DMS153 treated with DMSO at 0.1 percent for 48 hours (cell line): Measurements from ENCODE around the gene HIF1AN.

ENCODE experiments used
- DNase-seq: peaks from one replicate; lab custom pipeline; 2025; ENCODE audit not compliant: unreplicated experiment; lab: John Stamatoyannopoulos, UW

HIF1AN gene

DNA sequence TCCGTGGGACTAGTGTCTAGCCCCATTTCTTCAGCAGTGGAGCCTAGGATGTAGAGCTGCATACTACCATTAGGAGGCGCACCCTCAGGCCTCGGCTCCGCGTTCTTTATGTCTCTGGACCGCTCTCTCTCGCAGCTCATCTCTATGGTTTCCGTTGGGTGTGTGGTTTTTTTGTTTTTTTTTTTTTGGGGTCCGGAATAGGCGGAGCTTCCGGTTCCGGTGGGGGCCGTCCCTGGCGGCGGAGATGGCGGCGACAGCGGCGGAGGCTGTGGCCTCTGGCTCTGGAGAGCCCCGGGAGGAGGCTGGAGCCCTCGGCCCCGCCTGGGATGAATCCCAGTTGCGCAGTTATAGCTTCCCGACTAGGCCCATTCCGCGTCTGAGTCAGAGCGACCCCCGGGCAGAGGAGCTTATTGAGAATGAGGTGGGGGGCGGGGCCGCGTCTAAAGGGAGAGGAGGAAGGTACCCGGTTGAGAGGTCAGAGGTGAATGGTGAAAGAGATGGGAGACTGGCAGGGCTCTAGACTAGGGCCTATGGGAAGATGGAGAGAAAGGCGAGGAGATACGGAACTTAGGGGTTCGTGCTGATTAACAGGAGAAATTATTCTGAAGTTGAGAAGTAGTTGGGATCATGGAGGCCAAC is at the start of gene HIF1AN:
TSS of gene HIF1AN (plus strand) at position 229 of the 639 bp plus-strand sequence. CDS start at position 245, 16 bp downstream.
- peak; percentile 83 for DNase-seq

DNA sequence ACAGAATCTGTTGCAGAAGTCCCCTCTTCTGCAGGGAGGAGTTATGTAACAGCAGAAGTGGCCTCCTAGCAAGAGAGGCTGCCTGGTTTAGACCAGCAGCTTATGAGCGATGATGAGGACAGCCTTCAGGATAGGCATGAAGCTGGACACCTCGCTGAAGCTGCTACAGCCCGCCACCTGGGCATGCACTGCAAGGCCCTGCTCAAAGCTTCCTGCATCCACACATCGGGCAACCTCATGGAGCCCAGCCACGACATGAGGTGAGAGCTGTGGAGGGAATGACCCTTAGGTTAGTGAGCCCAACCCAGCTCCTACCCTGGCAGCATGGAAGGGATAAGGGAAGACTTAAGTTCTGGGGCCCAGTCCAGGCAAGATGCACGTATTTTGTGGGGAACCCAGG is 48.2 kb upstream of the HIF1AN start:
- DNase-seq, result no peak

DNA sequence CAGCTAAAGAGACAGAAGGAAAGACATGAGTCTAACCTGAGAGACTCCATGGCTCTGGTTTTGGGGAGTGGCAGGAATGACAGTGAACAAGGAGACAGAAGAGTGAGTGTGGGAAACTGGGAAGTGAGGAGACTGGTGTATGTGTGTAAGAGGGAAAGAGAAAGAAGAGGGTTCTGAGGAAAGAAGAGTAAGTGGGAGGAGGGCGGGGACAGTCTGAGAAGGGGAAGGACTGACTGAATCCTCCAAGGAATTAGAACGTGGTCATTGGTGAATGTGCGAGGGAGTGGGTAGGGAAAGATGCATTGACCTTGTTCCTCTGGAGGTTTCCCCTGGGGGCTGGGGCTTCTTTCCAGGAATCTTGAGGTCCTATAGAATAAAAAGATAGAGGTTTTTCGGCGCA is 46.3 kb upstream of the HIF1AN start:
- DNase-seq, result no peak

DNA sequence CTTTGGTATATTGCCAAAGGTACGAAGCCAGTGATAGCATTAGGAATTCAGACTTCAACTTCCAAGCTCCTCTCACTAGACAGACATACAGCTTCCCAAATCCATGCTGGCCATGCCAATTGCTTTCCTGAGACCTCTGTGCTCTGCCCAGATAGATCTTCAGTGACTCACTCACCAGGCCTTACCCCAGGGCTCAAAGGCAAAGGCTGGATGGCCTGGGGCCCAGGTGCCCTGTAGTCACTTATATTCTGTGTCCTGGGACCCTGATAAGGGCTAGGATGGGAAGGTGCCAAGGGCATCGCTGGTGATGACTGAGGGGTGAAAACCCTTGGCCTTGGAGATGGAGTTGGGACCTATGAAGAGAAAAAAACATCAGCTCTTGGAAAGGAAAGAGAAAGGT is 45.2 kb upstream of the HIF1AN start:
- no peak for DNase-seq

DNA sequence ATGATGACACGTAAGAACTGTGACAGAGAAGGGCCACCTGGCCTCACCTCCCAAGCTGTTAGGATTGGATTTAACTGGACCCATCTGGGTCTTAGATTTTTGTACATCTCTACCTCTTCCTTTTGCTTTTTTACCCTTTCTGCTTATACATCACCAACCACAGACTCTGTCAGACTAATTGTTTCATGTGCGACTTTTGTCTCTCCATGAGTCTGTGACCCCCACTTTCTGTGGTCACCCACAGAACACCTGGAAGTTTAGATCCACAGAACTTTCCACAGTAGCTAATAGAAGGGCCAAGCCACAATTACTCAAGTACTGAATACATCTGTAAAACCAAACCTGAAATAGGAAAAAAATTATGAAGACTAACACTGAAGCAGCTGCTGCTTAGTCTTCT is 39.2 kb upstream of the HIF1AN start:
- DNase-seq, result no peak

DNA sequence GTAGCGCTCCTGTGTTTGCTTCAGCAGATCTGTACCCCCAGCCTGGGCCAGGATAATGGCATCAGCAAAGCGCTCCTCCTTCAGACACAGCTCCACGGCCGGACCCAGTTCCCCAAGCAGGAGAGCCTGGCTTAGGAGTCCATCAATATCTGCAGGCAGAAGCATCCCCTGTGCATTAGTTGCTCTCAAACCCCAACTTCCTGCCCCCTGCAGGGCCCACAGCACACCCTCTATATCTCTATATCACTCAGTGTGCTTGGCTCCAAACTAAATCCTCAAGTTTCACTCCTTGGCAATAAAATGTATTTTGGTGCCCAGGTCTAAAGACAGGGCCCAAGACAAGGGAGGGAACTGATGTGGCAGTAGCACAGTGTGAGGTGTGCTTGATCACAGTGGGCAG is 37.7 kb upstream of the HIF1AN start:
- DNase-seq, result no peak

DNA sequence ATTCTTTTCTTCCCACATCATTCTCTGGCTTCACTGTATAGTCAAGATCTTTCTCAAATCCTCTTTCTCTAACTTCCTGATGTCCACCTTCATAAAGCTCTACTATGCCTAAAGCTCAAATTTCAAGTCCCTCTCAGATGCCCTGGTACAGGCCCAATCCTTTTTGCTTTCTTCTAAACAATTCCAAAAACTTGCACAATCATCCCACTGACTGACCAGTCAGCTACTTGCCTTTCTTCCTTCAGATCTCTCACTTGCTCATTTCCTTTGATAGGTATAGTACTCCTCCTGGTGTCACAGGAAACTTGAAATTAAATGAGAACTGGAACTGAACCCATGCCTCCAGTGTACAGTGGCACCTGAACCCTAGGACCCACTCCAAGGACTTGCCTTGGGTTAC is 34.3 kb upstream of the HIF1AN start:
- no peak for DNase-seq

DNA sequence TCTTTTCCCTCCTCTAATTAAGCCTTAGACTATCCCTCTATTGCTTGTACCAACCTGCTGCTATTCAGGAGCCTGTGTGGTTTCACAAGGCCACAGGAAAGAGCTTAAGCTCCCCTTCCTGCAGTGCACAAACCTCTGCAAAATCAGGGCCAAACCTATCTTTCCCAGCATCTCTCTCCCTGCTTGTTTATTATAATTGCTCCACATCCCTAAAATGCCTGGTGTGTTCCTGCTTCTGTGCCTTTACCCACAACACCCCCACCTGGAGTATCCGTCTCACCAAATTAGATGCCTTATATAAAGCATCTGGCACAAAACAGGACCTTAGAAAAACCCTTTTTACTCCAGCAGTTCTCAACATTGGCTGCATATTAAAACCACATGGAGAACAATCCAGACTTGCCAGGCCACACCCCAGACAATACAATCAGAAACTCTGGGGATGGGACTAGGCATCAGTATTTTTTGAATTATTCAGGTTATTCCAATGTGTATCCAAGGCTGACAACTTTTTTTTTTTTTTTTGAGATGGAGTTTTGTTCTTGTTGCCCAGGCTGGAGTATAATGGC is 32.7 kb upstream of the HIF1AN start:
- no peak for DNase-seq

DNA sequence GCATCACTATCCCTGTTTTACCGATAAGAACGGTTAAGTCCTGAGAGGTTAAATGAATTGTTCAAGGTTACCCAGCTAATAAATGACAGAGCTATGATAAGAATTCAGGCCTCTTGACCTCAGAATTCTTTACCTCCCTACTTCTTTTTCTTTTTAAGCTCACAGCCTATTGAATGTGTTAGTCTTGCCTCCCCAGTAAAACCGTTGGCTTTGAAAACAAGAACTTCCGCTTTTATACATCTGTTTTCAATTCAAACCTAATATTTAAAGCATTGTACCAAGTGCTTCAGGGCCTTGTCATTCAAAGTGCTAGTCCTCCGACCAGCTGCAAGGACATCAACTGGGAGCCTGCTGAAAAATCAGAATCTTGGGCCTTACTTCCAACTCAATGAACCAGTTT is 31.6 kb upstream of the HIF1AN start:
- DNase-seq, result no peak

DNA sequence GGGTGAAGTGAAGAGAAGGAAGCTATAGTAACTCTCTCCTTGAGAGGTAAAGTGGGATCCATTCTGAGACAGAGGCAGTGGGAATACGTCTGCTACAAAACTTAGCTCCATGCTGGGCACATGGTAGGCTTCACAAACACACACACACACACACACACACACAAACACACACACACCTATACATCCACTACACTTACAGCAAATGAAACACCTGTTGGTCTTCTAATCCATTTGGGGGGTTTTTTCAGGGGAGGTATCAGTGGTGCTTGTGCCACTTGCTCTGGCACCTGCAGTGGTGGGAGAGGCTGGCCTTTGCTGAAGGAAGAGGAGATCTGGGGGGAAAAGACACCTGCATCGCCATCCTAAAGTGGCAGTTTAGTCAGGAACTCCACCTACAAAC is 30.6 kb upstream of the HIF1AN start:
- DNase-seq, result no peak

DNA sequence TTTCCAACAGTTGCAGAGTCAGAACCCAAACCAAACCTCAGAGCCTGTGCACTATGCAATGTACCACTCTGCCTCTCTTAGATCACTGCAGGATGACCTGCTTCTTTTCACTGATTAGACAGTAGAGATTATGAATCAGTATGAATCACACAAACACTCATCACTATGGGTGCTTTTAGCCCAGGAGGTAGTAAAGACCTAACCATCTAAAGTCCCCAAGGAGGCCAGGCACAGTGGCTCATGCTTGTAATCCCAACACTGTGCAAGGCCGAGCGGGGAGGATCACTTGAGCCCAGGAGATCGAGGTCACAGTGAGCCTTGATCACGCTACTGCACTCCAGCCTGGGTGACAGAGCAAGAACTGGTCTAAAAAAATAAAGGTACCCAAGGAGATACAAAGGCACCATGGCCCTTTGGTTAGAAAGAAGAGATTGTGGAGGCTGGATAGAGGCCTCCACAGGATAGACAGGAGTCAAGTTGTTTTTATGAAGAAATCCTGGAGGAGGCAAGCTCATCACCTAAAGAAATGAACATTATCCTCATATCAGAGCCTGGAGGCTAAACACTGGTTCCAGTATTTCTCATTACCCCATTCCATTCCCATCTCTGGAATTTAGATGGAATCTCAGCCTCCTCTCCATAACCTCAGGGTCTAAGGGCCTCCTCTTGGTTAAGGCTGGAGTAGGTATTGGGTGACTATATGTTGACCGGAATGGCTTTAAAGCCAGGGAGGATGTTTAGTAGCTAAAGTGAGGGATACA is 29.0 kb upstream of the HIF1AN start:
- DNase-seq, result no peak

DNA sequence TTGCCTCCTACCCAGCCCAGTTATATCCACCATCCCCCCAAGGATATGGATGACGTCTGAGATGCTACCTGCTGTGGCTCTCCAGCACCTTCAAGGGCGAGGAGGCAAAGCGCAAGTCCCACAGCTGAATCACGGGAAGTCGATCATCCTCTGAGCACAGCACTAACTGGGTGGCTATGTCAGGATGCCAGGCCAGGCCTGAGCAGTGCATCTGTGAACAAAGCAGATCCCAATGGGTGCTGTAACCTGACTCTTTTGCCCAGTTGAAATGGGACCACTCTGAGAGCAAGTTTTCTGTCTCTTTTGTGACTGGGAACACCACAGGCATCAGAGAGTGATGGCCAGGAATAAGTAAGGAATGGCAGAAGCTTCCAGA is 28.4 kb upstream of the HIF1AN start:
- DNase-seq, result no peak

DNA sequence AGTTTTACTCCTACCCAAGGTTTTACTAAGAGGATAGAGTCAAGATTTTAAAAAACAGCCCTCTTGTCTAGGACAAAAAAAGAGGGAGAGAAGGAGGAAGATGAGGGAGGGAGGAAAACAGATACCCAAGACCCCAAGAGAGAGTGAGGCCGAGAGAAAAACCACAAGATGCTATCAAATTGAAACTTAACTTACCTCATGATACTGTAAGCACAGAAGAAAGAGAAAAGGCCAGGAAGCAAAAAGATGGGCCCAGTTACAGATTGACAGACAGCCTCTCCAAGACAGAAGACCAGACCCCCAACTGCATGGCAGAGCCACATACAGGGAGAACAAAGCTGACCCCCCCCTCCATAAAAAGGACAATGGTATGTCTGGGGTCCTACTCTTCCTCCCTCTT is 27.5 kb upstream of the HIF1AN start:
- no peak for DNase-seq

DNA sequence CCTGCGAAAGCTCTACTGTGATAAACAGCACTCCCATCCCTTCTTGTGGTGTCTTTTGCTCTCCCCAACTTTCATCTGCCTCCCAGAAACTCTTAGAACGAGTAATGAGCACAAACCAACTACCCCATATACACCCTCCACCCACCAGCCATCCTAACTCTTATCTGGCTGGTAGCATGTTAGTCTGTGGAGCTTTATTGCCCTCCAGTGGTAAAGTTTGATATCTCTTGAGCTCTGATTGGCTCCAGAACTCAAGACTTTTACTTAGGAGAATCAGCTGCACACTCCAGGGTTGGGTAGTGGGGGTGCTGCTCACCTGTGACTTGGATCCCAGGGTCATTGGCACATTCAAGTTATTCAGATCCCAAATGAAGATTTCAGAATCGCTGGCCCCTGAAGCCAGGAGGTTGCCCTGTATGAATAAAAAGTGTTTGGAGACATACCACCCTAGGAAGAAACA is 27.0 kb upstream of the HIF1AN start:
- peak; percentile 23 for DNase-seq

DNA sequence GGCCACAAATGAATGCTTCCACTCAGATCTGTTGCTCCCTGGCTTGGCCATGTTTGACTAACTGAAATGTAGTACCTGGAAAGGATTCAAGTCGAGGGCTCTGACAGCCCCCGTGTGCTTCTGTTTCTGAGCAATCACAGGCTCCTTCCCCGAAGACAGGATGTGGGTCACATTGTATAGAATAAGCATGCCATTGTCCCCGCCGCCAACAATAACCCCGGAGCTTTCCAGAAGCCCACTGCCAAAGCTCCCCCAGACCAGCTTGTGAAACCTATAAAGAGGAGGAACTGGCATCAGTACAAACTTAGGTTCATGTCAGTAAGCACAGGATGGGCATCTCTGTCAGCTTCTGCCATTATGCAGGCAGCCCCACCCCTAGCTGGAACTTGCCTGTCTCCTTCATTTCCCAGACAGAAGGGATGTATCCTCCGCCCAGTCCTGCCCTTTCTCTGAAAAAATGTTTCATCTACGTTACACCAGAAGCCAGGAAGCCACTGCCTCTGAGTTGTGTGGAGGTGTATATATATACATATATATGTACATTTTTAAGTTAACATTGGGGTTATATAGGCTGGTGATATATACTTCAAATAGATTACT is 26.4 kb upstream of the HIF1AN start:
- DNase-seq, result no peak

DNA sequence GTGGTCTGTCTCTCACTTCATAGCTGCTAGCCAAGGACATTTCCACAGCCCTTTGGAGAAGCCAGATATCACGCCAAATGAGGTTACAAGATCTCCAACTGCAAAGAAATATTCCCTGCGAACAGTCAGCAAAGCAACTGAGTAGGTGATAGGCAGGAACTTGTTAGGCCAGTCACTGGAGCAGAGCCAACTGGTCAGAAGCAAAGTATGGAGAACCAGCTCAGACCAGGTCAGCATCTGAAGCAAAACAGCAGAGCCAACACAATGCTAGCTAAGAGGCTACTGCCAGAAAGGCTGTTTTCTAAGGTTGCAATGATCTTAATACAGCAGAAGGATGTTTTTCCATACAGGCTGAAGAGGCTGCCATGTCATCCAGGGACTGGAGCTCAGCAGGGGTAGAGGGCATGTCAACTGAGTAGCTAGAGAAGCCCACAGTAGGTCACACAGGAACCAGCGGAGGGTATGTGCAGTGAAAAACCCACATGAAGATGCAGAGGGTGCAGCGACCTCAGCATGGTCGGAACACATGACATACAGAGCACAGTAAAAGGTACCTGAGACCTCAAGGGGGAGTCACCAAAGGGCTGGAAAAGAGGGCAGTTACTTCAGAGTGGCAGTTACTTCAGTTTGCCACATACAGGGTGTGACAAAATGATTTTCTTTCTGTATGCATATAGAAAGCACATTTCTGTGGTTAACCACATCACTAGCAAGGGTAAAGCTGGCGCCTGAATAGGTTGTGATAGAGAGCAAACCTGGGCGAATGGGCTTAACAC is 25.0 kb upstream of the HIF1AN start:
- DNase-seq, result no peak

DNA sequence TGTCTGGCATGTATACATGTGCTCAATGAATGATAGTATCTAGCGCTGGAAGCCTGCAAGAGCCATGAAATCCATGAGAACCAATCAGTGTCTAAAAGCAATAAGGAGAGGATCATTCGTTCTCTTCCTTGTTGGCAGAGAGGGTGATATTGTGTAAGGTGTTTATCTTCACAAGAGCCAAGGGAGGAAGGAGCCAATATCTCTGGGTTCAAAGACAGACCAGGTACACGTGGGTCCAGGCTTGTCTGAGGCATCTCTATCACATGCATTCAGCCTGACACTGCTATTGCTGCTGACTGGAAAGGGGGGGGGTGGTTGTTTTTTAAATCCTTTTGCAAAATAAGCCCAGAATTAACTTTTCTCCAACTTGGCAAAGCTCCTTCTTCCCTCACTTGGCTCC is 20.1 kb upstream of the HIF1AN start:
- no peak for DNase-seq

DNA sequence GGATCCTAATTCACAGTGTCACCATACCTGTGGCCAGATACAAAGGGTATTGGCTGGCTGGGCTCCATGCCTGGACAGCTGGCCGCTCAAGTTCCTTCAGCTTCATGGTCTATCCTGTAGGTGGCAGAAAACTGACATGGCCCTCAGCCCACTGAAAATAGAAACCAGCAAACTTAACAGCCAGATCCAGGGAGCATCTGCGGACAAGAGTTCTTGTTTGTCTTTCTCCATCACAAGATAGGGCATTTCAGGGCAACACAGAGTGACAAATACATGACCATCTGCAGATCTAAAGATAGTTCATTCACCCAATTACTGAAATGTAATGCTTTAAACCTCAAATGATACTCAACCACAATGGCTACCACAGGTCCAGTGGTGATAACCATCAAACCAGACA is 18.9 kb upstream of the HIF1AN start:
- no peak for DNase-seq

DNA sequence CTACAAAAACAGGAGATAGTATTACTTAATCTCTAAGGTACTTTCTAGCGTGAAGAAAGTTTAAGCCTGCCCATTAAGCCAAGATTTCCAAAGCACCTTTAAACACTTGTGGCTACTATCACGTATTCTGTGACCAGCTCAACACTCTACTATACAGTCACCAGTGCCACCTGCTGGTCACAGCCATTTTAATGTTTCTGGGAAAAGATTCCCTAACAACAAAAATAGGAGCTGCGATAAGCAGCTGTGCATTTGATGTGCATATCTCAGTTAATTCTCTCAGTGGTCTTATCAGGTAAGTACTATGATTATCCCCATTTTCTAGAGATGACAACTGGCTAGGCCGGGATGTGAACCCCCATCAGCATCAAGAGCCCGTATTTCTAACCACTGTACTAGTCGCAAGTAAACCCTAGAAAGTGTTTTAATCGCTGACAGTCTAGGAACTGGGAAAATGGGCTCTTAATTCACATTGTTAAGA is 16.9 kb upstream of the HIF1AN start:
- peak; percentile 50 for DNase-seq

DNA sequence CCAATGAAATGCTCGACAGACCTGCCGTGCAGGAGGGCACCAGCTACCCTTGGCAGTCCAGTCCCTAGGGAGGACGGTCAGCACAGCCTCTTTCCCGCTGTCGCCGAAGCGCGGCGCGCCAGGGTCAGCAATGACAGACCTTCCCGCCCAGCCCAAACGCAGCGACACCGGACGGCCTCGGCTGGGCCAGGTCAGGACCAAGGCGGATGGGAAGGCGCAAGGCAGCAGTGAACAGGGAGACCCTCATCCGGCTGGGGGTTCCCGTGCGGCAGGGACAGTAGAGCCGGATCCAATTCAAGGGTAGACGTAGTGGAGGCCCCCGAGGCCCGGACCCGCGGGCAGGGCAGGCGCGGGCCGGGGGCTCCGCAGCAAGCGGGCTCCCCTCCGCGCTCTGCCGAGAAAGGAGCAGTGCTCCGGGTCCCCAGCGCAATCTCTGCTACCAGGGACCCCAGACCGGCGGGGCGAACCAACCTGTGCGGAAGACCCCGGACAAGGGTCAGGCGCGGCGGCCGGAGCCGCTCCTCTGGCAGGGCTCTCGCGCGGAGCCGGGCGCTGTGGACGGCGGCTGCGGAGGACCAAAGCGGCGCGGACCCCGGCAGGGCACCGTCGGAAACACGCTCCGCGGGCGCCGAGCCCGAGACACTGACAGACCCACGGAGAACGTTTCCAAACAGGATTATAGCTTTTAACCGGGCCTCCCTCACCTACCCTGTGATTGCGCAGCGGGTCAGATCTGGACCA is 16.3 kb upstream of the HIF1AN start, which contains the start of gene SEC31B:
TSS of gene SEC31B (minus strand) at position 551 of the 741 bp plus-strand sequence. CDS start 2,909 bp downstream, outside the sequence.
- DNase-seq, result no peak
